IMR-90 (cell line): ENCODE measurements around the gene RIC8B. TPM values are rescaled to one million over a fixed set of nuclear protein-coding genes. Genes with fewer than 3 reads are reported as not detected.

Source experiments
- ATAC-seq: fragments of 200-7000 bp; cut with Tn5 transposase; 2 replicates; pipeline ENCODE4 v1.9.1; 2020; ENCODE audit warnings: low read depth, mild to moderate bottlenecking, moderate library complexity
- BruUV-seq: library from RNA; stranded (reverse); fragments of 400-500 nt; replicated peaks from 2 replicates; lab custom pipeline; 2021; lab: Mats Ljungman, UMichigan
- CTCF ChIA-PET: fragments of 300-600 bp; formaldehyde crosslinking; extraction: SDS; loops from one replicate; lab custom pipeline; 2021; ENCODE audit warnings: antibody characterized with exemption; lab: Yijun Ruan, JAX
- POLR2A ChIA-PET: fragments of 300-600 bp; sonication (Branson Sonifier 250); formaldehyde crosslinking; loops from one replicate; lab custom pipeline; 2022; ENCODE audit warnings: antibody characterized with exemption; ENCODE audit not compliant: unreplicated experiment; lab: Charles Lee
- DNase-seq: peaks from one replicate; pipeline ENCODE4 v3.0.0; 2013
- H2AFZ ChIP-seq: replicated peaks from 2 replicates; pipeline ENCODE3; 2013; ENCODE audit warnings: low read length, mild to moderate bottlenecking; ENCODE audit not compliant: poor library complexity
- H2AK5ac ChIP-seq: 2 replicates; pipeline ENCODE4 v1.6.1; 2013; ENCODE audit warnings: low read depth, low read length, inconsistent platforms
- H2AK9ac ChIP-seq: replicated peaks from 2 replicates; pipeline ENCODE3; 2013; ENCODE audit warnings: mild to moderate bottlenecking, low read depth, low read length, moderate library complexity; ENCODE audit not compliant: poor library complexity
- H2BK120ac ChIP-seq: 2 replicates; pipeline ENCODE4 v1.6.1; 2013; ENCODE audit warnings: low read depth, low read length, inconsistent platforms
- H2BK15ac ChIP-seq: 3 replicates; pipeline ENCODE4 v1.6.1; 2013; ENCODE audit warnings: low read depth, low read length, inconsistent platforms
- H2BK20ac ChIP-seq: 2 replicates; pipeline ENCODE4 v1.6.1; 2013; ENCODE audit warnings: low read depth, mild to moderate bottlenecking, inconsistent platforms, low read length, moderate library complexity
- H2BK5ac ChIP-seq: 2 replicates; pipeline ENCODE4 v1.6.1; 2013; ENCODE audit warnings: mild to moderate bottlenecking, low read depth, low read length, inconsistent platforms; ENCODE audit not compliant: poor library complexity, severe bottlenecking
- H3K14ac ChIP-seq: replicated peaks from 2 replicates; pipeline ENCODE4 v1.6.1; 2013; ENCODE audit warnings: low read depth, low read length, inconsistent platforms
- H3K18ac ChIP-seq: 2 replicates; pipeline ENCODE4 v1.6.1; 2013; ENCODE audit warnings: low read depth, low read length, control low read depth
- H3K23ac ChIP-seq: 2 replicates; pipeline ENCODE4 v1.6.1; 2013; ENCODE audit warnings: low read depth, low read length, inconsistent platforms
- H3K27ac ChIP-seq: 2 replicates; pipeline ENCODE4 v1.5.1; 2013; ENCODE audit warnings: mild to moderate bottlenecking, control low read depth, low read length; ENCODE audit not compliant: insufficient read depth
- H3K27me3 ChIP-seq: 2 replicates; pipeline ENCODE4 v1.6.1; 2013; ENCODE audit warnings: low read length; ENCODE audit not compliant: control insufficient read depth, insufficient read depth
- H3K36me3 ChIP-seq: 2 replicates; pipeline ENCODE4 v1.6.1; 2013; ENCODE audit warnings: low read length, mixed read lengths; ENCODE audit not compliant: control insufficient read depth, insufficient read depth
- H3K4ac ChIP-seq: 2 replicates; pipeline ENCODE4 v1.6.1; 2013; ENCODE audit warnings: low read depth, low read length, inconsistent platforms
- H3K4me1 ChIP-seq: 2 replicates; pipeline ENCODE4 v1.6.1; 2013; ENCODE audit warnings: low read length, mixed read lengths; ENCODE audit not compliant: control insufficient read depth, insufficient read depth
- H3K4me2 ChIP-seq: 2 replicates; pipeline ENCODE4 v1.6.1; 2013; ENCODE audit warnings: low read depth, mild to moderate bottlenecking, control low read depth, low read length, moderate library complexity
- H3K4me3 ChIP-seq: 2 replicates; pipeline ENCODE4 v1.5.1; 2013; ENCODE audit warnings: low read depth, mild to moderate bottlenecking, control low read depth, low read length, moderate library complexity; ENCODE audit not compliant: insufficient read depth
- H3K56ac ChIP-seq: 2 replicates; pipeline ENCODE4 v1.6.1; 2013; ENCODE audit warnings: low read length, inconsistent platforms; ENCODE audit not compliant: insufficient read depth; ENCODE audit errors: extremely low read depth
- H3K79me1 ChIP-seq, 2 experiments: 2 replicates each; pipeline ENCODE4 v1.6.1; 2013; ENCODE audit warnings: low read length in 2 of 2, inconsistent platforms in 1 of 2, low read depth in 1 of 2
- H3K9ac ChIP-seq: 2 replicates; pipeline ENCODE4 v1.6.1; 2013; ENCODE audit warnings: low read depth, low read length, control low read depth
- H3K9me1 ChIP-seq: 2 replicates; pipeline ENCODE4 v1.6.1; 2013; ENCODE audit warnings: low read length, inconsistent platforms; ENCODE audit not compliant: insufficient read depth
- H3K9me3 ChIP-seq: 2 replicates; pipeline ENCODE4 v1.6.1; 2013; ENCODE audit warnings: low read length; ENCODE audit not compliant: control insufficient read depth, insufficient read depth
- H4K20me1 ChIP-seq: 2 replicates; pipeline ENCODE4 v1.6.1; 2013; ENCODE audit warnings: low read length, inconsistent platforms; ENCODE audit not compliant: insufficient read depth
- H4K5ac ChIP-seq: 2 replicates; pipeline ENCODE4 v1.6.1; 2013; ENCODE audit warnings: mild to moderate bottlenecking, low read depth, low read length, control low read depth
- H4K8ac ChIP-seq, 2 experiments: 2 replicates each; pipeline ENCODE4 v1.6.1; 2013; ENCODE audit warnings: low read depth in 2 of 2, low read length in 2 of 2, control low read depth in 1 of 2, inconsistent platforms in 1 of 2
- H4K91ac ChIP-seq: 2 replicates; pipeline ENCODE4 v1.6.1; 2013; ENCODE audit warnings: low read depth, low read length, inconsistent platforms; ENCODE audit not compliant: insufficient read depth
- BHLHE40 ChIP-seq: fragments of 150-350 bp; IDR thresholded peaks from 2 replicates; pipeline ENCODE4 v1.6.1; 2016; ENCODE audit warnings: mild to moderate bottlenecking, low read depth, low read length
- MAFK ChIP-seq: IDR thresholded peaks from 2 replicates; pipeline ENCODE4 v1.6.1; 2012; ENCODE audit warnings: low read depth, low read length, improper control_type of control experiment
- MAZ ChIP-seq: IDR thresholded peaks from 2 replicates; pipeline ENCODE4 v1.6.1; 2012; ENCODE audit warnings: low read depth, mild to moderate bottlenecking, low read length, improper control_type of control experiment, moderate library complexity, borderline replicate concordance
- MXI1 ChIP-seq: IDR thresholded peaks from 2 replicates; pipeline ENCODE4 v1.6.1; 2012; ENCODE audit warnings: low read depth, mild to moderate bottlenecking, low read length, moderate library complexity, borderline replicate concordance
- NFE2L2 ChIP-seq: fragments of 150-350 bp; IDR thresholded peaks from 2 replicates; pipeline ENCODE4 v1.6.1; 2016; ENCODE audit warnings: low read depth, mild to moderate bottlenecking, low read length
- POLR2A ChIP-seq: IDR thresholded peaks from 2 replicates; pipeline ENCODE4 v1.6.1; 2012; ENCODE audit warnings: mild to moderate bottlenecking, low read depth, low read length
- RFX5 ChIP-seq: IDR thresholded peaks from 2 replicates; pipeline ENCODE4 v1.8.0; 2012; ENCODE audit warnings: low read depth, mild to moderate bottlenecking, low read length, moderate library complexity
- WGBS, 2 experiments: methylation state at CpG; one replicate each; pipeline versions ENCODE4 v1.1.5 to v1.1.7; 2013; ENCODE audit warnings: missing lambda C conversion rate in 2 of 2; ENCODE audit not compliant: insufficient read length in 1 of 2; ENCODE audit errors: extremely low coverage in 2 of 2; 5-methylcytosine and 5-hydroxymethylcytosine counted together
- dilution Hi-C: fragments of 300-500 bp; cut with HindIII; formaldehyde crosslinking; loops from one replicate; pipeline ENCODE4 v1.14.3; 2018; ENCODE audit warnings: low sequenced_read_pairs; ENCODE audit not compliant: unreplicated experiment
- in situ Hi-C: fragments of 300-500 bp; cut with MboI; formaldehyde crosslinking; loops from 3 replicates; pipeline ENCODE4 v1.14.3; 2019; ENCODE audit warnings: low sequenced_read_pairs, inconsistent platforms, mixed read lengths
- intact Hi-C: fragments of 100-400 bp; cut with micrococcal nuclease; formaldehyde crosslinking; loops from 2 replicates; pipeline ENCODE4 v1.10.0; 2022
- polyA plus RNA-seq, 3 experiments: library from polyadenylated mRNA; depleted of rRNA; stranded (reverse); fragments of >200 nt; gene quantifications; 2 replicates each; pipeline ENCODE4 v1.2.3, GENCODE V29; 2012; ENCODE audit warnings: low replicate concordance in 1 of 3
- total RNA-seq: library from RNA; depleted of rRNA; stranded (reverse); fragments of >200 nt; gene quantifications from 2 replicates; pipeline ENCODE4 v1.2.3, GENCODE V29; 2012
- TF ChIP-seq, protein P1 (sequence below): fragments of 150-350 bp; IDR thresholded peaks from 2 replicates; pipeline ENCODE4 v1.6.1; 2017; ENCODE audit warnings: mild to moderate bottlenecking, antibody characterized with exemption, low read length, low read depth
- TF ChIP-seq, protein P2 (sequence below): fragments of 150-350 bp; IDR thresholded peaks from 2 replicates; pipeline ENCODE4 v1.6.1; 2016; ENCODE audit warnings: low read depth, mild to moderate bottlenecking, low read length, moderate library complexity, borderline replicate concordance

The RIC8B gene
- total and polyA plus RNA-seq, 2 of the 4 experiments (the other 2 are of a cell fraction) = 5.5 to 19.5 TPM

DNA sequence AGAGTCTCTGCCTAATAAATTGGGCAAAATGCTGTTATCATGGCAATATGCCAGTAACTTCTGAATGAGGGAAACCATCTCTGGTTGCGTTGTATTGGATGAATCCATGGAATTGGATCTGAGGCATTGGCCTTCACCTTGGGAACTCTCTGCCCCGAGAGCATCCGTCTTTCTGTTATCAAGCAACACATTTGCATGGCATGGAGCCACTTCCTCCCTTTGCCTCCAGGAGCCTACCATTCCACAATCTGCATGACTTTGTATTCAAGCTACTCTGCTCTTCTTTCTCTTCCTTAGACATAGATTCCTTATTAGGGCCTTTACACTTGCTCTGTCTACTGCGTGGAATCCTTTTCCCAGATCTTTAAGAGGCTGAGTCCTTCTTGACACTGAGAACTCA is 57.2 kb downstream of the RIC8B start:
- ChIA-PET CTCF (no interaction called here), POLR2A (no interaction called here)
- 100% methylated on average over 3 of the region's 4 CpGs; no CpG with 5 or more reads in 1 of the 2 experiments for WGBS, 2 experiments
- dilution Hi-C loops (no loop called here), in situ Hi-C loops (no loop called here), intact Hi-C loops (no loop called here)
- Histone ChIP-seq H4K20me1 (no peaks in the 10 kb centered on the region; the same call in 1 of the 2 replicates), H2BK15ac (no peak overlapping the region), H3K4me3 (no peak overlapping the region), H3K27ac (no peak overlapping the region), H2BK5ac (no peak overlapping the region), H3K9me1 (no peaks in the 10 kb centered on the region), H2AK5ac (no peak overlapping the region), H2AFZ (no peak overlapping the region), H3K14ac (no peak overlapping the region), H3K23ac (no peak overlapping the region), H2BK120ac (no peak overlapping the region), H3K56ac (no peak overlapping the region), H2BK20ac (no peak overlapping the region), H3K36me3 (no peaks in the 10 kb centered on the region), H3K9ac (no peak overlapping the region), H4K8ac (no peak overlapping the region), H3K4ac (no peak overlapping the region), H3K9me3 (no peaks in the 10 kb centered on the region), H2AK9ac (no peak overlapping the region), H4K91ac (no peak overlapping the region), H3K18ac (no peak overlapping the region), H3K4me2 (no peak overlapping the region), H4K5ac (no peak overlapping the region), H3K4me1 (no peaks in the 10 kb centered on the region), H3K27me3 (no peaks in the 10 kb centered on the region), H3K79me1 (peaks cover 0 to 3% of the 10 kb centered on the region in 2 experiments; a peak in 1 of 4 replicates)
- no peak for DNase-seq
- no peak for ATAC-seq
- no TSS peak for BruUV-seq
- TF ChIP-seq MXI1 (no peak), MAFK (no peak), RFX5 (no peak), MAZ (no peak), NFE2L2 (no peak), POLR2A (no peak), BHLHE40 (no peak)
- TF ChIP-seq, protein P1, sequence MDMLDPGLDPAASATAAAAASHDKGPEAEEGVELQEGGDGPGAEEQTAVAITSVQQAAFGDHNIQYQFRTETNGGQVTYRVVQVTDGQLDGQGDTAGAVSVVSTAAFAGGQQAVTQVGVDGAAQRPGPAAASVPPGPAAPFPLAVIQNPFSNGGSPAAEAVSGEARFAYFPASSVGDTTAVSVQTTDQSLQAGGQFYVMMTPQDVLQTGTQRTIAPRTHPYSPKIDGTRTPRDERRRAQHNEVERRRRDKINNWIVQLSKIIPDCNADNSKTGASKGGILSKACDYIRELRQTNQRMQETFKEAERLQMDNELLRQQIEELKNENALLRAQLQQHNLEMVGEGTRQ = no peak
- TF ChIP-seq, protein P2, sequence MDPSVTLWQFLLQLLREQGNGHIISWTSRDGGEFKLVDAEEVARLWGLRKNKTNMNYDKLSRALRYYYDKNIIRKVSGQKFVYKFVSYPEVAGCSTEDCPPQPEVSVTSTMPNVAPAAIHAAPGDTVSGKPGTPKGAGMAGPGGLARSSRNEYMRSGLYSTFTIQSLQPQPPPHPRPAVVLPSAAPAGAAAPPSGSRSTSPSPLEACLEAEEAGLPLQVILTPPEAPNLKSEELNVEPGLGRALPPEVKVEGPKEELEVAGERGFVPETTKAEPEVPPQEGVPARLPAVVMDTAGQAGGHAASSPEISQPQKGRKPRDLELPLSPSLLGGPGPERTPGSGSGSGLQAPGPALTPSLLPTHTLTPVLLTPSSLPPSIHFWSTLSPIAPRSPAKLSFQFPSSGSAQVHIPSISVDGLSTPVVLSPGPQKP = no peak
